Activated gamma-delta T cell treated with Interleukin-2 at 50 U/mL for 16 hours (primary cell): Measurements from ENCODE around the gene SCYGR7.

ENCODE experiments used
- DNase-seq: peaks from one replicate; pipeline ENCODE4 v3.0.0-alpha.2; 2020

Gene SCYGR7

DNA sequence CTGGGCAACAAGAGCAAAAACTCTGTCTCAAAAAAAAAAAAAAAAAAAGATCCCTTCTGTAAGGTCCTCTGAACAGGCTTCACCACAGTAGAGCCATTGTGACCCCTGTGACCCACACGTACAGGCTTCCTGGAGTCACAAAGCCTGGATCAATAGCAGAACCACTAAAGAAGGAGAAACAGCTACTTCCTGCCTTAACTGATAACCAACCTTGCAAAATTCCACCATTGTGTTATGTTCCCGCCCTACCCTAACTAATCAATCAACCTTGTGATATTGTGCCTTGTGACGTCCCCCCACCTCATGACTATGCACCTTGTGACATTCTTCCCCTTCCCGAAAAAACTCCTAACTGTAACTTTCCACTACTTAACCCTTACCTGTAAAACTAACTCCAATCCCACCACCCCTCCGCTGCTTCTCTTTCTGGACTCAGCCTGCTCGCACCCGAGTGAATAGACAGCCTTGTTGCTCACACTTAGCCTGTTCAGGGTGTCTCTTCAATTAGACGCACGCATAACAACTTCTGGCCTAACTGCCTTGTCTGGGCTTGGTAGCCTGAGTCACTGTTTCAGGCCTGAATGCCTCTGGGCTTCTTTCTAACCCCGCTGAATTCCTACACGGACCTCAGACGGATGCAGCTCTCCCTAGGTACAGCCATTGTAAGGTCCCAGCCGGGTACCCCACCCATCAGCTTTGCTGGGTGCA, 31.4 kb downstream of the SCYGR7 start:
- DNase-seq: no peak

DNA sequence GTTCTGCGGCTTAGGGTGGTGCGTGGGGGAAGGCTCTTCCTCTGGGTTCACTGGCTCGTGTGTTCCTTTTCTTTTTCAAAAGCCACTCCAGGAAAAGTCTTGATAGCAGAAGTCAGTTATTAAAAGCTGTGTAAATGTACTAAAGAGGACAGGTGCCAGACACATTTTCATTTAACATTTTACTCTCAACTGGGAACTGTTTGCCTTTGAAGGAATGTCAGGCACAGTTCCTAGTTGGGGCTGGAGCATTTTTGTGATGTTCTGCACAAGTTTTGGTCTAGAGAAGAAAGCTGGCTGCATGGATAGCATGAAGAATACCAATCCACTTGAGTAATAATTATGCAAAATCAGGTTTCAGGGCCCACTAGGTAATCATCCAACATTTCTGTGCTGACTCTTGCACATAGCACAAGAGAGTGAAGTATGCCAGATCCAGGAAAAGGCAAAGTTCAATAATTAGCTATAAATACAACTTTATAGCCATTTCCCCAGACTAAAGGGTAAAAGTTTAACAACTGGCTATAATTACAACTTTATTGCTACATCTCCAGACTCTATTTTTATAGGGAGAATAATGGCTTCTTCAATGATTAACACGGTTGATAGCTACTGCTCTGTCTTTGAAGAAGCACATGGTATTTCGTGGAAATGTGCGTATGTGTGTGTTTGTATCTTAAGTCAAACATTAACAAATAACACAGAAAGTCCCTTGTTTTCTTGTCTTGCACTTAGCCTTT, 33.8 kb downstream of the SCYGR7 start:
- DNase-seq: no peak

DNA sequence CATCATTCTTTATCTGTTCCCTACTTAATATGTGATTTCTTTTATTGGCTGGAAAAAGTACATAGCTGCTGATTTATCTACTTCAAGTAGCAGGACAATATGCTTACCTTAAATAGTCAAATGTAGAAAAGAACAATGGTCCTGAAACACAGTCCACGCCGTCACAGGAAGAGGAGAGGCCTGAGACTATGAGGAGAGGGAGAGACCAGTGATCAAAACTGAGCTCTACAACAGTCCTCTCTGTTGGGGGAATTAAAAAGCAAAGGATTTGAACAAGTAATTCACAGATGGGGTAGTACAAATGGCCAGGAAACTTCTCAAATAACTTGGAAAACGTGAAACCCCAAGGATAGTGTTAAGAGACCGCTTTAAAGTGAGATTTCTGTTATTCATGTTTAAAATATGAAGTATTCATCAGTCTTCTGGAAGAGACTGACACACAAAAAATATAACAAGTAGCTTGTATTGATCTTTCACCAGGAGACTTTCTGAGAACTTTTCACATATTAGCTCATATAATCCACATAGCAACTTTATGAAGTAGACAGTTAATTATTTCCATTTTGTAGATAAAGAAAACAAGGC, 37.7 kb downstream of the SCYGR7 start:
- DNase-seq: no peak

DNA sequence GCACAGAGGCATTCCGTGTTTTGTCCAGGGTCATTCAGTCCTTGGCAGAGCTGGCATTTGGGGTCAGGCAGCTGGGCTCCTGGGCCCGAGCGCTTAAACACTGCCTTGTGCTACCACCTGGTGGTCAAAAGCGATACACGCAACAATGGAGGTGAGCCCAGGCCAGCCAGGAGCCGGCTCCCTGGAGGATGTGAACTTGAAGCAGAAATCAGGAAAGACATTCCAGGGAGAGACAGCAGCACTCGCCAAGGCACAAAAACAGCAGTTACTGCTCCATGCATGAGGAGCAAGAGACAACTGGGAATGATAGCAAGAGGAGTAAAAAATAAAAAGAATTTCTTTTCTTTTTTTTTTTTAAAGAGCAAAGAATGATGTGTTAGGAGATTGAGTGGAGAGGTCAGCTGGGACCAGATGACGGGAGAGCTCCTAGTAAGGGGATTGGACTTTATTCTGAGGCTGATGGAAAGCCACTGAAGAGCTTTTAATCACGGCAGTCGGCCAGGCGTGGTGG, 38.3 kb downstream of the SCYGR7 start:
- DNase-seq: peak; percentile 41

DNA sequence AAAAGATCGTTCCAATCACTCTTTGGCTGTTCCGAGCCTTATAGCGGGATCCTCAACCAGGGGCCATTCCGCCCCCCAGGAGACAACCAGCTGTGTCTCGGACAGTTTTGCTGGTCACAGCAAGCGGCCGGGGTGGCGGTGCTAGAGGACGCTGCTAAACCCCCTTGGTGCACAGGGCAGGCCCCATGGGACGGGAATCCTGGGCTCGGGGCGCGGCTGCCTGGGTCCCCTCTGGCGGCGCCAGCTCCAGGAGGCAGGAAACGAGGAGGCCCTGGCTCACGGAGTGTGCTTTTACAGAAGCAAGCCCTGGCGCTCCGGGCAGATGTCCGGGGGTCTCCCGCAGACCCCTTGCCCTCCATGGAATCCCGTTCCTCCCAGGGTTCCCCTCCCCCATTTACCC, 39.7 kb downstream of the SCYGR7 start:
- no peak for DNase-seq

DNA sequence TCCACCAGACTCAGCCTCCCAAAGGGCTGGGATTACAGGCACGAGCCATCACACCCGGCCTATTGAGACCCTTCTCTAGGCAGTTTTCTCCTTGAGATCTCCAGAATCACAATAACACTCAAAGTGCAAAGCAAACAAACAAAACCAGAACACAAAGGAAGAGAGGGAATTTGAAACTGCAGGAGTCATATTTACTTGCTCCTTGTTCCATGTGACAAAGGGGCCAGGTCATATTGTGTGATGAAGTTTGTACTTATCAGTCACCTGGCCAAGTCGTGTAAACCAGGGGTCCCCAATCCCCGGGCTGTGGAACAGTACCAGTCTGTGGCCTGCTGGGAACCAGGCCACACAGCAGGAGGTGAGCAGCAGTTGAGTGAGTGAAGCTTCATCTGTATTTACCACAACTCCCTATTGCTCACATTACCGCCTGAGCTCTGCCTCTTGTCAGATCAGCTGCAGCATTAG, 44.1 kb downstream of the SCYGR7 start:
- no peak for DNase-seq

DNA sequence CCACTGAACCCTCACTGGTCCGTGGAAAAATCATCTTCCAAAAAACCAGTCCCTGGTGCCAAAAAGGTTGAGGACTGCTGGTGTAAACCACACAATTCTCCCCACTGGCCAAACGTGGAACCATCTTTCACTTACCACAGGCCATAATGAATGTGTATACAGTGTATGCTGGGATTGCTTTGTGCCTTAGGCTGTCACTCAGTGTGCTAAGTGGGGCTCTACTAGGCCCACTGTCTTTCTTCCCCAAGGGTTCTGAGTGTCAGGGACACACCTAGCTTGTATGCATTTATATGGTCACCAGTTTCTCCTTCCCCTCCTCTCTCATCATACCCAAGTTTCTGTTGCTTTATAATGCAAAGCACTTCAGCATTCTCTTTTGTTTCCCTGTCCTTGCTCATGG, 44.8 kb downstream of the SCYGR7 start:
- no peak for DNase-seq

DNA sequence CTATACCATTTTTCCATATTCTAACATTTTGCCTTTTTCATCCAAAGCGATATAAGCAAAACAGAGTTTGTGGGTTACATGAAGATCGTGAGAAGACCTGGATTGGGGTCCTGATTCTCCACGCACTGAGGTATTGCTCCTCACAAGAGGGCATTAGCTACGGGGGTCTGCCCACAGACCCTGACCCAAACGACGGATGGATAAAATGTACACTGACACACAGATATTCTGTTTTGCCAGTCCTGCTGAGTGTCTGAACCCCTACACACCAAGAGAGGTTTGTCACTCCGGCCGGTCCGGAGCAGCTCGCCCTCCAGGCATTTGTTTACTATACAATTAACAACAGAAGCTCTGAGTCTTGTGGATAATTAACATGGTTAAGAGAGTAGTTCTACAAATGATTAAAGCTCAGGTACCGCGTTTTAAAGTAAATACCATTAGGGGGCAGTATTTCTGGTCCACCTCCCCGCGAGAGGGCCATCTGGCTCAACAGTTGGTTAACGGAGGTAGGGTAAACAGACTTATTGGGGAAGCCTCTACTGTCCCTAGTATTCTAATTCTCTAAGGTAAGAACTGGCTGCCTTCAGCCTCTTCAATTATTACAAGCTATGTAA, 46.0 kb downstream of the SCYGR7 start:
- DNase-seq: no peak

DNA sequence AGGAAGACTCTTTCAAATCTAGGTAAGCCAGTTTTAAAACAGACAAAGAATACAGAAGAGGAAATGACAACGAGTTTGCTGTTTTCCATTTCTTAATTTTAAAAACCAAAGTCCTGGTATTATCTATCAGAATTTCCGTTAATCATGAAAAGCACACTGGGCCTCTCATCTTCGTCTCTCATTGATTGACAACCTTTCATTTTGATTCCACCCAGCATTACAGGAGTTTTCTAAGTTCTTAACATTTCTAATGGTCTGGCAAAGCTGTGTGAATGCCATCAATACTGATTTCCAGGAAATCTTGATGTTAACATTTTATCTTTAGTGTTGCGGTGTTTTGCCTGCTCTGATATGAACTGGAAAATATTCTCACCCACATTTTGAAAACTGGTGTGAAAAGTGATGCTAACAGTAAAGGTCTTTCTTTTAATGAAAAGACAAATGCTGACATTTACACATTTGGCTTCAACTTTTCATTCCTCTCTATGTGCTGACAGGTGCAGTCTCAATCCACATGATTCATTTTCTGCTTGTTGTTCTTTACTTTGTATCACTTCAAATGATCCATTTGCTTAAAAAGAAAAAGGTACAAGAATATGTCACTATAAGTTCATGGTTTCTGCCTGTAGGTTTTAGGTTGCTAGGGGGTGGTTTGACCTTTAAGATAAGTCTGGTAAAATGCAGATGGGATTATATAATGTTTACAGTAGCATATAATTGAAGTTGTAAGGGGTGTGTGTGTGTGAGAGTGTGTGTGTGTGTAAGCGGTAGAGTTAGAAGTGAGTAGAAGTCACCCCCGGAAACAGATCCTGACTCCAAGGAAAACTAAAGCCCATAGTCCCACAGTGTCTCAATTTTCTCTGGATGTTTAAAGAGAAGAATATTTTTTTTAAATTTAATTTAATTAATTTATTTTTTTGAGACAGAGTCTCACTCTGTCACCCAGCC, 47.0 kb downstream of the SCYGR7 start:
- no peak for DNase-seq
